ENCODE measurements around the gene TSPAN3. TPM values are rescaled to one million over a fixed set of nuclear protein-coding genes. Genes with fewer than 3 reads are reported as not detected.

TSPAN3 gene
- total and polyA plus RNA-seq, 12 donors, result 52.2 to 159 (median 98.7) TPM

DNA sequence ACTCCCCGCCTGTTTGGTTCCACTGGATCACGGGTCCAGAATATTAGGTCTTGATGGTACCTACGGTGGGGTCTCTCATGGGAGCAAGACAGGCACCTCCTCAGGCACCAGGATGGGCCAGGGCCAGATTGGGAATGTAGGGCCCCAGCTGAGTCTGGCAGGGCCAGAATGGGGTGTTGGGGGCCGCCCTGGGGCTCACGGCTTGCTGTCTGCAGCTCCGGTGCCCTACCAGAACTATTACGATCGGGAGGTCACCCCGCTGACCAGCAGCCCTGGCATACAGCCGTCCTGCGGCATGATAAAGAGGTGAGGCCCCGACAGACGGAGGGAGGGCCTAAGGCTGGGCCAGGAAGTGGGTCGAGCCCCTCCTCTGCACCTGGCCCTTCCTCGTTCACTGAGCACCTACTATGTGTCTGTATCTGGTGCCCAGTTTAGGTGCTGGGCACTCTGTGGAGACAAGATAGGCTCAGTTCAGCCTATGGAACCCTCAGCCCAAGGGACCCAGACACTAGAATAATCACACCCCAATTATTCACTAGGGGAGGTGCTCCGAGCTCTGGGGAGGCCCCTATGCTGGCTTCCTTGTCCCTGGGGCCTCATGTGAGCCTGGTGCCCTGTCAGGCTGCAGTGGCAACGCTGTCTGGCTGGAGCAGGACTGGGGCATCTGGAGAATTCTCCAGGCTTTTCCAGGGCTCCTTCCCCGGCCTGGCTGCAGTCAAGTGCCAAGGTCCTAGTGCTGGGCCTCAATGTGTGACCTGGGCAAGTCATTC is 38.1 kb downstream of the TSPAN3 start:
- DNase-seq, result no peak
- Histone ChIP-seq H3K9me3 (peaks cover 0 to 7% (median 0%) of the 10 kb centered on the region in 11 donors), H3K27ac (no peak overlapping the region), H3K27me3 (peaks cover 0 to 10% (median 0%) of the 10 kb centered on the region in 7 donors), H3K4me1 (peaks cover 0 to 17% (median 6%) of the 10 kb centered on the region in 9 donors), H3K36me3 (peaks cover 0 to 93% (median 0%) of the 10 kb centered on the region in 9 donors), H3K4me3 (no peak overlapping the region)
- intact Hi-C loops (cut with DNase I), result loop anchor here in 1 of 10 donors (10.0 kb wide), 1 partner anchor 512 kb away; no protein-coding TSS in a partner anchor
- TF ChIP-seq, protein P1, sequence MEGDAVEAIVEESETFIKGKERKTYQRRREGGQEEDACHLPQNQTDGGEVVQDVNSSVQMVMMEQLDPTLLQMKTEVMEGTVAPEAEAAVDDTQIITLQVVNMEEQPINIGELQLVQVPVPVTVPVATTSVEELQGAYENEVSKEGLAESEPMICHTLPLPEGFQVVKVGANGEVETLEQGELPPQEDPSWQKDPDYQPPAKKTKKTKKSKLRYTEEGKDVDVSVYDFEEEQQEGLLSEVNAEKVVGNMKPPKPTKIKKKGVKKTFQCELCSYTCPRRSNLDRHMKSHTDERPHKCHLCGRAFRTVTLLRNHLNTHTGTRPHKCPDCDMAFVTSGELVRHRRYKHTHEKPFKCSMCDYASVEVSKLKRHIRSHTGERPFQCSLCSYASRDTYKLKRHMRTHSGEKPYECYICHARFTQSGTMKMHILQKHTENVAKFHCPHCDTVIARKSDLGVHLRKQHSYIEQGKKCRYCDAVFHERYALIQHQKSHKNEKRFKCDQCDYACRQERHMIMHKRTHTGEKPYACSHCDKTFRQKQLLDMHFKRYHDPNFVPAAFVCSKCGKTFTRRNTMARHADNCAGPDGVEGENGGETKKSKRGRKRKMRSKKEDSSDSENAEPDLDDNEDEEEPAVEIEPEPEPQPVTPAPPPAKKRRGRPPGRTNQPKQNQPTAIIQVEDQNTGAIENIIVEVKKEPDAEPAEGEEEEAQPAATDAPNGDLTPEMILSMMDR (IDR thresholded peaks at IDR 0.05), result no peak
- no peak for ATAC-seq
- WGBS, 2 donors, result 78 to 86% methylated on average over 18 of the region's 18 CpGs

DNA sequence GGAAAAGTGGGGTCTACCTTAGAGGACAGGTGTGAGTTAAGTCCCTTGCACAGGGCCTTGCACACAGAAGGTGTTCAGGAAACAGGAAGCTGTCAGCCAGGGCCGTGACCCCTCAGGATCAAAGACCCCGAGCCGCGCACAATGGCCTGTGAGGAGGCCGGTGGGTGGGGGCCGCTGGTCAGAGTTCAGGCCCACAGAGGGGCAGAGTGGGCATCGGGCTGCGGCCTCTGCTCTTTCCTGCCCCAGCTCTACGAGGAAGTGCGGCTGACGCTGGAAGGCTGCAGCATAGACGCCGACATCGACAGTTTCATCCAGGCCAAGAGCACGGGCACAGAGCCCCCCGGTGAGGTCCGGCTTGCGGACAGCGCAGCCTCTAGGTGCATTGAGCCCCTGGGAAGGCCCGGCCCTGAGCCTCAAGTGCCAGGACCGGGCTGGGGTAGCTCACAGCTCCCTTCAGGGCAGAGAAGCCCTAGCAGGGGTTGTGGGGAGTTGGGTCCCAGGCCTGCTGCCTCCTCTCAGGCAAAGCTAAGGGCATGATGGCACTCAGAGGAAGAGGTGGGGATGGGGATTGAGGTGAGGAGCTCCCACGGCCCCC is 38.8 kb downstream of the TSPAN3 start:
- TF ChIP-seq, protein P1 (IDR thresholded peaks at IDR 0.05), result no peak
- 72 to 81% methylated on average over 22 of the region's 22 CpGs for WGBS, 2 donors
- ATAC-seq (no peak), DNase-seq (no peak)
- no peaks in the 10 kb centered on the region for H3K9me3 ChIP-seq
- H3K4me3 ChIP-seq, result no peak overlapping the region
- H3K4me1 ChIP-seq, result peaks cover 0 to 22% (median 6%) of the 10 kb centered on the region in 9 donors
- no peak overlapping the region for H3K27ac ChIP-seq
- H3K36me3 ChIP-seq, result peaks cover 0 to 93% (median 0%) of the 10 kb centered on the region in 9 donors
- intact Hi-C loops (cut with DNase I), result loop anchor here in 1 of 10 donors (10.0 kb wide), 1 partner anchor 513 kb away; no protein-coding TSS in a partner anchor
- peaks cover 0 to 10% (median 0%) of the 10 kb centered on the region in 7 donors for H3K27me3 ChIP-seq

DNA sequence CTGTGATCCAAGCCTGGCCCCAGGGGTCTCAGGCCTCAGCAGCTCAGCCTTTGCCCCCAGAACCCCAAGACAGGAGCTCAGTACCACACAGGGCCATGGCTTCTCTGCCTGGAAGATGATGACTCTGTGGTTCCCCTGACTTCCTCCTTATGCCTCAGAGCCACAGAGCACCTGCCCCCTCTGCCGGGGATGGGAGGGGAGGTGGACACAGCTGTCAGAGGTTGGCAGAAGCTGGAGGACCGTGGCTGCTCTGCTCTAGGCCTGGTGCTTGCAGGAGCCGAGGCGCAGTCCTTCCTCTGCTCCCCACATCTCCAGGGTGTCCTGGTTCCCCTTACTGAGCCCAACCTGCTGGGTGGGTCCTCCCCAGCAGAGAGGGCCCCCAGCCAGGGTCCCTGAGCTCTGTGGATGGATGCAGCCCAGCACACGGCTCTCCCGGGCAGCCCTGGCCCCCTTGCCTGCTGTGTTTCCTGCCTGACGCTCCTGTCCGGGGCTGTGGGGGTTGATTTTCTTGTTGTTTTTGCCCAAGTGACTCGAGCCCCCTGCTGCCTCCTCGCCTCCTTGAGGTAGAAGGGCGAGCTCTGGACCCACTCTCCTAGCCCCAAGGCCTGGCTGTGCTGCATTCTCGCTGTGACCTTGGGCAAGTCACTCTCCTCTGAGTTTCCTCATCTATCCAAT is 39.4 kb downstream of the TSPAN3 start:
- Histone ChIP-seq H3K27me3 (peaks cover 0 to 10% (median 0%) of the 10 kb centered on the region in 7 donors), H3K27ac (no peak overlapping the region), H3K4me3 (no peak overlapping the region), H3K36me3 (peaks cover 0 to 91% (median 0%) of the 10 kb centered on the region in 9 donors), H3K4me1 (peaks cover 0 to 22% (median 6%) of the 10 kb centered on the region in 9 donors), H3K9me3 (no peaks in the 10 kb centered on the region)
- 74 to 86% methylated on average over 12 of the region's 12 CpGs for WGBS, 2 donors
- ATAC-seq (no peak), DNase-seq (no peak)
- intact Hi-C loops (cut with DNase I), result loop anchor here in 1 of 10 donors (10.0 kb wide), 1 partner anchor 513 kb away; no protein-coding TSS in a partner anchor
- TF ChIP-seq, protein P1 (IDR thresholded peaks at IDR 0.05), result no peak

DNA sequence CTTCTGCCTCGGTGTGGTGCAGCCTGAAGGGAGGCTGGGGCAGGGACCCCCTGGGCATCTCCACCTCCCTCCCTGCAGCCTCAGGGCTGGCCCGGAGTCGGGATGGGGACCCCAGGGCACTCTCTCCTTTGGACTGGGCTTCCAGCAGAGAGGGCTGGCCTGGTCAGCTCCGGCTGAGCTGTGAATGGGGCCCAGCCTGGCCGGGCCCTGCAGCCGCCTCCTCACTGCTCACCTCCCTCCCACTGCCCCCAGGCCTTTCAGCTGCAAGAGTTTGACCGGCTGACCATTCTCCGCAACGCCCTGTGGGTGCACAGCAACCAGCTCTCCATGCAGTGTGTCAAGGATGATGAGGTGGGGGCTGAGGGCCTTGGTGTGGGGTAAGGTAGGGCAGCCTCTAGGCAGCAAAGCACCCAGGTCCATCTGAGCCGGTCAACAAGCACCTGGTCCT is 40.0 kb downstream of the TSPAN3 start:
- Histone ChIP-seq H3K4me1 (peaks cover 0 to 22% (median 6%) of the 10 kb centered on the region in 9 donors), H3K9me3 (no peaks in the 10 kb centered on the region), H3K27me3 (peaks cover 0 to 10% (median 0%) of the 10 kb centered on the region in 7 donors), H3K27ac (no peak overlapping the region), H3K4me3 (no peak overlapping the region), H3K36me3 (peaks cover 0 to 88% (median 0%) of the 10 kb centered on the region in 9 donors)
- TF ChIP-seq, protein P1 (IDR thresholded peaks at IDR 0.05), result no peak
- DNase-seq (no peak), ATAC-seq (no peak)
- intact Hi-C loops (cut with DNase I), result loop anchor here in 1 of 10 donors (10.0 kb wide), 1 partner anchor 514 kb away; no protein-coding TSS in a partner anchor
- WGBS, 2 donors, result 76 to 85% methylated on average over 10 of the region's 10 CpGs

Data from heart right ventricle (tissue), 16 donors.